Thymus (tissue), 11 donors: ENCODE measurements around the gene ATXN3. TPM values are rescaled to one million over a fixed set of nuclear protein-coding genes. Genes with fewer than 3 reads are reported as not detected.
"Not testable (repeated sequence)": the region's sequence is repeated elsewhere in the genome, so short reads cannot be mapped to it uniquely, and the experiment has no call there.

Source experiments
- DNase-seq, 9 donors: peaks; one replicate each; pipeline ENCODE4 v3.0.0-alpha.2; 2013; ENCODE audit warnings: low spot score in 9 of 9, low read depth in 6 of 9, missing footprints in 1 of 9
- H3K27ac ChIP-seq, 2 donors: one replicate each; pipeline ENCODE4 v1.5.1; 2013; ENCODE audit warnings: control low read depth in 1 of 2, low read depth in 1 of 2, low read length in 1 of 2, mild to moderate bottlenecking in 1 of 2, moderate library complexity in 1 of 2
- H3K27me3 ChIP-seq, 2 donors: one replicate each; pipeline ENCODE4 v1.5.1; 2013; ENCODE audit warnings: low read length in 1 of 2; ENCODE audit not compliant: control insufficient read depth in 2 of 2, insufficient read depth in 1 of 2
- H3K36me3 ChIP-seq, 2 donors: one replicate each; pipeline ENCODE4 v1.5.1; 2013; ENCODE audit warnings: low read length in 1 of 2, mild to moderate bottlenecking in 1 of 2, moderate library complexity in 1 of 2; ENCODE audit not compliant: control insufficient read depth in 2 of 2, insufficient read depth in 2 of 2
- H3K4me1 ChIP-seq, 2 donors: one replicate each; pipeline ENCODE4 v1.5.1; 2013; ENCODE audit warnings: low read length in 2 of 2; ENCODE audit not compliant: control insufficient read depth in 2 of 2, insufficient read depth in 2 of 2
- H3K4me3 ChIP-seq, 2 donors: one replicate each; pipeline ENCODE4 v1.5.1; 2013; ENCODE audit warnings: low read length in 2 of 2, control low read depth in 1 of 2, mild to moderate bottlenecking in 1 of 2
- H3K9me3 ChIP-seq, 2 donors: one replicate each; pipeline ENCODE4 v1.5.1; 2013; ENCODE audit warnings: low read length in 1 of 2, mild to moderate bottlenecking in 1 of 2; ENCODE audit not compliant: control insufficient read depth in 2 of 2, insufficient read depth in 1 of 2
- WGBS: extraction: QIAGEN DNeasy Blood & Tissue Kit; methylation state at CpG from one replicate; pipeline ENCODE4 v1.1.7; 2013; 5-methylcytosine and 5-hydroxymethylcytosine counted together
- polyA plus RNA-seq: library from polyadenylated mRNA; stranded (reverse); fragments of 200-250 nt; gene quantifications from one replicate; pipeline ENCODE4 v1.2.3, GENCODE V29; 2013
- total RNA-seq: library from RNA; stranded (reverse); fragments of 120-200 nt; gene quantifications from one replicate; pipeline ENCODE4 v1.2.4, GENCODE V29; 2013
- donor health status: healthy.

The ATXN3 gene
- total and polyA plus RNA-seq, 2 donors: 30.5 to 32.3 TPM

DNA sequence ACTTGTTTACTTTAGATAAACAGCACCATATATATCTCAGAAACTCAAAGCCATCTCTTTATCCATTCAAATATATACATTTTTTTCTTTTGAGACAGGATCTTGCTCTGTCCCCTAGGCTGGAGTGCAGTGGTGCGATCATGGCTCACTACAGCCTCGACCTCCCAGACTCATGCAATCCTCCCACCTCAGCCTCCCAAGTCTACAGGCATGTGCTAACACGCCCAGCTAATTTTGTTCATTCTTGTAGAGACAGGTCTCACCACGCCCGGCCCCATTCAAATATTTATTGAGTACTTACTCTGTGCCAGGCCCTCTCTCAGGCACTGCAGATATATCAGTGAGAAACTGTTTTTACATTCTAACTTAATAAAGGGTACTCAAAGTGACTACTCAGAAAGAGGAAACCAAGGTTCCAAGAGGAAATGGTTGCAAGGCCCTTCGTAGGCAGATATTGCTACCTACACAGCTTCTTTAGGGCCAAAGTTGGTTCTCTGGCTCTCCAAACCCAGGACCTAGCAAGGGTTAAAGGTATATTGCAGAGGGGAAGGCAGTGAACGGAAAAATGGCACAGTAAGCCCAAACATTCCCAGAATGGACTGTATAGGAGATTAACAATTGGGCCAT lies 2.9 kb downstream of the ATXN3 start:
- no peaks in the 10 kb centered on the region for H3K9me3 ChIP-seq
- no peaks in the 10 kb centered on the region for H3K27me3 ChIP-seq
- no peak overlapping the region for H3K27ac ChIP-seq
- peaks cover 12 to 15% of the 10 kb centered on the region in 2 donors for H3K4me1 ChIP-seq
- H3K4me3 ChIP-seq: no peak overlapping the region
- H3K36me3 ChIP-seq: no peaks in the 10 kb centered on the region
- DNase-seq: no peak
- WGBS: 93% methylated on average over 7 of the region's 7 CpGs

DNA sequence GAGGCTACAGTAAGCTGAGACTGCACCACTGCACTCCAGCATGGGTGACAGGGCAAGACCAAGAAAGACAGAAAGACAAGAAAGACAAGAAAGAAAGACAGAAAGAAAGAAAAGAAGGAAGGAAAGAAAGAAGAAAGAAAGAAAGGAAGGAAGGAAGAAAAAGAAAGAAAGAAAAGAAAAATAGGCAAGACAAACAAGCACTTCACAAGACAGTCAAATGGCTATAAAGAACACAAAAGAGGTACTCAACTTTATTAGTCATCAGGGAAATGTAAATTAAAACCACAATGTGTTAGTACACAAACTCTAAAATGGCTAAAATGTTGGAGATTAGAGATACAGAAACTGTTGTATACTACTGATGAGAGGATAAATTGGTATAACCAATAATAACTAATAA lies 6.6 kb downstream of the ATXN3 start:
- DNase-seq: no peak
- Histone ChIP-seq H3K4me3 (no peak overlapping the region), H3K9me3 (no peaks in the 10 kb centered on the region), H3K27ac (no peak overlapping the region), H3K27me3 (no peaks in the 10 kb centered on the region), H3K4me1 (peaks cover 0 to 4% of the 10 kb centered on the region in 2 donors), H3K36me3 (peaks cover 7 to 14% of the 10 kb centered on the region in 2 donors)

DNA sequence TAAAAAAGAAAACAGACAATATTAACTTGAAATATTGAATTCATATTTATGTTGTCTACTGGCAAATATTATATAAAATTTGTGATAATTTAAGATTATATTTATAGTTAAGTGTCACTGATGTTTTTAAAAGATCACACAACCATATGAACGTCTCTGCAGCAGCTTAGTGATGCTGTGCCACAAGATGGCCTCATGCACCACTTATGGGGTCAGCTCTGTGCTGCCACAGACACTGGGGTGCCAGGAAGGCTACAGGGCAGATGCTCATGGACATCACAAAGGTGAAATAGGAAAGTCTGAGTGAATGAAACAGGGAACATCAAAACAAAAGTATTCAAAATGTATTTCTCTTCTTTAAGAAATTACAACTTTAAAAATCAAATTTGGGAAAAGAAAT lies 13.1 kb downstream of the ATXN3 start:
- peak in 2 of 9 donors; percentile 14 to 25 for DNase-seq
- Histone ChIP-seq H3K9me3 (no peaks in the 10 kb centered on the region), H3K4me1 (no peaks in the 10 kb centered on the region), H3K4me3 (no peak overlapping the region), H3K27me3 (no peaks in the 10 kb centered on the region), H3K36me3 (peaks cover 22 to 26% of the 10 kb centered on the region in 2 donors), H3K27ac (no peak overlapping the region)
- WGBS: 88% methylated on average over 1 of the region's 1 CpG

DNA sequence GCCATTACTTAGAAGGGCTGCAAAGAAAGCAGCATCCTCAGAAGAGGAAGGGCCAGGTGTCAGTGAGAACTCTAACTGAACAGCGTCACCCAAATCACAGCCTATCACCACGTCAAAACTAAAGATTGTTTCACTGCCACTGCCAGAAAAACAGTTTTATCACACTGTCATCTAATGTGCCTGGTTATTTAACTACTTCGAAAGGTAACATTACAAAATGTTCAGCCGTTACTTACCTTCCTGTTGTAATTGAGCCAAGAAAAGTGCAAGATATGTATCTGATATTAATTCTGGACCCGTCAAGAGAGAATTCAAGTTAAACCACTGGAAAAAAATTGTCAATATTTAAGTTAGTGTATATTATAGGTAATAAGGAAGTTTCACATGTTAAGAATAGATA lies 17.9 kb downstream of the ATXN3 start:
- H3K27ac ChIP-seq: no peak overlapping the region
- no peak for DNase-seq
- 98% methylated on average over 5 of the region's 5 CpGs for WGBS
- H3K36me3 ChIP-seq: peaks cover 27 to 32% of the 10 kb centered on the region in 2 donors
- no peaks in the 10 kb centered on the region for H3K27me3 ChIP-seq
- H3K9me3 ChIP-seq: no peaks in the 10 kb centered on the region
- H3K4me3 ChIP-seq: no peak overlapping the region
- H3K4me1 ChIP-seq: no peaks in the 10 kb centered on the region

DNA sequence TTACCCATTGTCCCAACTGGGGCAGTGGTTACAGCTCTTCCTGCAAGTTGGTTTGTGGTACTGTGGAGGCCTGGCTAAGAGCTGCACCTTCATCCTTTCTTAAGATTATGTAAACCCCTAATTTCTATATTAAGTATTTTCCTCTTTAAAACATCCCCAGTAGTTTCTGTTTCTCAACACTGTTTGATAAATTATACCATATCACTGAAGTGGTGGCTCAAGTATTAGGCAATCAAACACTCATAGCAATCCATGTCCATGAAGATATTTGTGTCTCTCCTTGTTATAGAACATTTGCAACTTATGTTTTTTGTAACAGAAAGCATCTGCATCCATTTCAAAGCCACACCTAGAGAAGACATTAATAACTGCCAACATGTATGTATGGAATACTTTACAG lies 31.8 kb downstream of the ATXN3 start:
- H3K4me3 ChIP-seq: no peak overlapping the region
- H3K9me3 ChIP-seq: no peaks in the 10 kb centered on the region
- H3K36me3 ChIP-seq: peaks cover 12 to 23% of the 10 kb centered on the region in 2 donors
- no peak for DNase-seq
- no peaks in the 10 kb centered on the region for H3K4me1 ChIP-seq
- H3K27ac ChIP-seq: no peak overlapping the region
- H3K27me3 ChIP-seq: no peaks in the 10 kb centered on the region

DNA sequence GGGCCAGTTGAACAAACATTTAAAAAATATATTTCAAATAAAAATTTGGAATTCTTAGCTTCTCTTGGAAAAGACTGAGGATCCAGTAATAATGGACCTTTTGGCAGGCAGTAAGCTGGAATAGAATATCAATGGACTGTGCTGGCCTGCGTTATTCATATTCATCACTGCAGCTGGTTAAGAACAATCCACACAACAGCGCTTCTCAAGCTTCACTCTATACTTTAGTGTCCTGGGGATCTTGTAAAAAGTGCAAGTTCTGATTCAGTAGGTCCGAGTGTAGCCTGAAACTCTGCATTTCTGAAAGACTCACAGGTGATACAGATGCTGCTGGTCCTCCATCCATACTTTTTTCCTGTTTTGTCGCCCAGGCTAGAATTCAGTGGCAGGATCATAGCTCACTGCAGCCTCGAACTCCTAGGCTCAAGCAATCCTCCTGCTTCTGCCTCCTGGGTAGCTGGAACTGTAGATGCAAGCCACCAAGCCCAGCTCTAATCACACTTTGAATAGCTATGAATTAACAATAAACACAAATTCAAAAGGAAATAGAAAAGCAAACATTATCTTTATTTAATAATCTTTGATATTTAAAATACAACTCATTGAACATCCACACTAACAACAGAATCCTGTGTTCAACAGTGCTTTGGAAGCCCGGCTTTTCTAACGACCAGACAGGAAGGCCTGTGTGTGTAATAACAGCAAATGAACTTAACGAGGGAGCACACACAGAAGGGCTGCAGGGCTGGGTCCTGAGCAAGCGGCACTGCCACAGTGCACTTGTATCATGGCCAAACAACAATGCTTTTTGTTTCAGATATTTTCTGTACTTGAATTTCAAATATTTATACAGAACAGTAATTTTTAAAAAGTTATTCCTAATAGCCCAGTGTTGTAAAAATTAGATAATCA lies 48.1 kb downstream of the ATXN3 start:
- no peak for DNase-seq
- Histone ChIP-seq H3K4me1 (no peaks in the 10 kb centered on the region), H3K9me3 (no peaks in the 10 kb centered on the region), H3K4me3 (no peak overlapping the region), H3K27me3 (no peaks in the 10 kb centered on the region), H3K27ac (no peak overlapping the region), H3K36me3 (peaks cover 4% of the 10 kb centered on the region in 2 donors)
- 94% methylated on average over 9 of the region's 9 CpGs for whole genome bisulfite sequencing

DNA sequence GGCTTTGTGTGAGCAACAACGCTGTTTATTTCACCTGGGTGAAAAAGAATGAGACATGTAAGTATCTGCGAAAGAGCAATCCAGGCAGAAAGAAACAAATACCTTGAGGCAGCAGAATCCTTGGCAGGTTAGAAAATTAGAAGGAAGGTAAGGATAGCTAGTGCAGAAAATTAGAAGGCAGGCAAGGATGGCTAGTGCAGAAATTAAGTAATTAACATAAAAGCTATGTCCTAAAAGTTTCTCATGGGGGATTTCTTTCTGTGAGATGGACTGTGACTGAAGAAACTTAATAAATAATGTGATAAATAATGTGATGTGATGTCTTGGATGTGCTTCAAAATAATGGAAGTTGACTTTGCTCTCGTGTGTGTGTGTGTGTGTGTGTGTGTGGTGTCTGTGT lies 56.6 kb downstream of the ATXN3 start:
- Histone ChIP-seq H3K36me3 (no peaks in the 10 kb centered on the region), H3K4me1 (no peaks in the 10 kb centered on the region), H3K9me3 (no peaks in the 10 kb centered on the region), H3K27ac (no peak overlapping the region), H3K27me3 (no peaks in the 10 kb centered on the region), H3K4me3 (no peak overlapping the region)
- no peak for DNase-seq
- 83% methylated on average over 3 of the region's 3 CpGs for WGBS

DNA sequence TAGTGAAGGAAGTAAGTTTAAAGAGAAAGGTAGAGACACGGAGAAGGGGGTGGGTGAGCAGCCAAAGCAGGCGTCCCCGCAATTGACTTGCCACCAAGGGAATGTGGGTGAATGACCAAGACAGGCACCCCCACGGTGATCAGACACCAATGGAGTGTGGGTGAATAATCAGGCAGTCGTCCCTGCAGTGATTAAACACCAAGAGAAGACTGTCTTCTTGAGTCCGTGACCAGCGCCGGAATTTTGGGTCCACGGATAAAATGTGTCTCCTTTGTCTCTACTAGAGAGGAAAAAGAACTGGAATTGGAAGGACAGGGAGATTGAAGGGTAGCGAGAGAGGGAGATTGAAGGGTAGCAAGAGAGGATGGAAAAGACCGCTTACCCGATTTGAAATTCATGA lies 57.2 kb downstream of the ATXN3 start:
- H3K4me3 ChIP-seq, H3K27me3 ChIP-seq, DNase-seq, H3K4me1 ChIP-seq, H3K27ac ChIP-seq, H3K36me3 ChIP-seq, H3K9me3 ChIP-seq: not testable (repeated sequence)
- 99% methylated on average over 12 of the region's 12 CpGs for WGBS

DNA sequence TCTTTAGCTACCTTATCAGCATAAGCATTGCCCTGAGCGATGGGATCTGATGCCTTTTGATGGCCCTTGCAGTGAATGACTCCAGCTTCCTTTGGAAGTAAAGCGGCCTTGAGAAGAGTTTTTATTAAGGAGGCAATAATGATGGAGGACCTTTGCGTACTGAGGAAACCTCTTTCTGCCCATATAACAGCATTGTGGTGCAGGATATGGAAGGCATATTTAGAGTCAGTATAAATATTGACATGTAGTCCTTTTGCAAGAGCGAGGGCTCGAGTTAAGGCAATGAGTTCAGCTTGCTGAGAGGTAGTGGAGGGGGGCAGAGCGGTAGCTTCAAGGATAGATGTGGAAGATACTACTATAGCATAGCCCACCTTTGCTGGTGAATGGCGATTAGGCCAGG lies 60.5 kb downstream of the ATXN3 start:
- H3K36me3 ChIP-seq: not testable (repeated sequence)

More for the DNA sequence above, 60.5 kb downstream of the ATXN3 start:
- 91% methylated on average over 7 of the region's 7 CpGs for WGBS
- not testable (repeated sequence) for H3K9me3 ChIP-seq, H3K27me3 ChIP-seq, H3K27ac ChIP-seq, DNase-seq, H3K4me3 ChIP-seq, H3K4me1 ChIP-seq
